ENCODE results near the gene UCK1.

DNA sequence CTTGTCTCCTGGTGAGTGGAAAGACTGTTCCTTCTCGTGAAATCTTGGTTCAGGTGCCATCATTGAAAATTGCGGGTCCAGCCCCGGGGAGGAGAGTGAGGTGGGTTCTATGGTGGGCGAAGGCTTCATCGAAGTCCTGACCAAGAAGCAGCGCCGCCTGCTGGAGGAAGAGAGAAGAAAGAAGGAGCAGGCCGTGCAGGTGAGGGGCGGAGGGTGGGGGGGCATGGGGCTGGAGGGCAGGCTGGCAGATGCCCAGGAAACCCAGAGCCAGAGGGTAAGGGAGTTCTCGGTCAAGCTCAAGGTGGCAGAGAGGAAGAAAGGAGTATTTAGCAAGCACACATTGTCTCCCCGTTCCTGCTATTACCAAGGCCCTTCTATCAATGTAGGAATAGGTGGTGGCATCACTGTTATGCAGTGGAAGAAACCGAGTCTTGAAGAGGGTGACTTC is 52.6 kb downstream of the UCK1 start:
- TF ChIP-seq, protein P1, sequence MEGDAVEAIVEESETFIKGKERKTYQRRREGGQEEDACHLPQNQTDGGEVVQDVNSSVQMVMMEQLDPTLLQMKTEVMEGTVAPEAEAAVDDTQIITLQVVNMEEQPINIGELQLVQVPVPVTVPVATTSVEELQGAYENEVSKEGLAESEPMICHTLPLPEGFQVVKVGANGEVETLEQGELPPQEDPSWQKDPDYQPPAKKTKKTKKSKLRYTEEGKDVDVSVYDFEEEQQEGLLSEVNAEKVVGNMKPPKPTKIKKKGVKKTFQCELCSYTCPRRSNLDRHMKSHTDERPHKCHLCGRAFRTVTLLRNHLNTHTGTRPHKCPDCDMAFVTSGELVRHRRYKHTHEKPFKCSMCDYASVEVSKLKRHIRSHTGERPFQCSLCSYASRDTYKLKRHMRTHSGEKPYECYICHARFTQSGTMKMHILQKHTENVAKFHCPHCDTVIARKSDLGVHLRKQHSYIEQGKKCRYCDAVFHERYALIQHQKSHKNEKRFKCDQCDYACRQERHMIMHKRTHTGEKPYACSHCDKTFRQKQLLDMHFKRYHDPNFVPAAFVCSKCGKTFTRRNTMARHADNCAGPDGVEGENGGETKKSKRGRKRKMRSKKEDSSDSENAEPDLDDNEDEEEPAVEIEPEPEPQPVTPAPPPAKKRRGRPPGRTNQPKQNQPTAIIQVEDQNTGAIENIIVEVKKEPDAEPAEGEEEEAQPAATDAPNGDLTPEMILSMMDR (IDR thresholded peaks at IDR 0.05; ENCODE audit: poor library complexity) = peak; percentile 61
- TF ChIP-seq EZH2 (IDR thresholded peaks at IDR 0.05; ENCODE audit: borderline replicate concordance) (no peak), EZH2phosphoT487 (IDR thresholded peaks at IDR 0.05; ENCODE audit: low read depth, severe bottlenecking, unreplicated experiment) (no peak)
